Measurements from ENCODE around the gene HTR2B. TPM values are rescaled to one million over a fixed set of nuclear protein-coding genes. Genes with fewer than 3 reads are reported as not detected.
"Not testable (repeated sequence)": the region's sequence is repeated elsewhere in the genome, so short reads cannot be mapped to it uniquely, and the experiment has no call there.

Gene HTR2B
- total RNA-seq, 1 donor from 2014 or later: 2.2 TPM

- no peak for DNase-seq (ENCODE audit: low spot score)
Observed at GRCh38 chr2:231134910-231135655, 10.2 kb upstream of the HTR2B start.

GRCh38 chr2:231133365-231134099, 8.7 kb upstream of the HTR2B start:
- DNase-seq (ENCODE audit: low spot score): no peak

DNA sequence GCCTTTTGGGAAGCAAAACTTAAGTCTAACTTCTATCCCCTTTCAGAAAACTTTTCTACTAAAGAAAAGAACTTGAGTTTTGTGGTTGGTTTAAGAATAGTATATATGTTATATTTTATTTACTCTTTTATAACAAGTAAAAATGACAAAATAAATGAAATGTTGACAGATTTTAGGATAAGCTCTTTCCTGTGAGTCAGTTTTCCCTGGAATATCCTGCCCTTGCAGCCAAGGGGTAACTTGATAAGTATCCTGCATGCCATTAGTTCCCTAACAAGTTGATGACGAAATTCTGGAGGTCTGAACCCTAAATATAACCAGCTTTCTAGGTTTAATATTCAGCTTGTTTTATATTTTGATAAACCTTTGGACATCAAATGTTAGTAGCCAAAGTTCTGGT, 7.3 kb upstream of the HTR2B start:
- no peak for DNase-seq (ENCODE audit: low spot score)

DNA sequence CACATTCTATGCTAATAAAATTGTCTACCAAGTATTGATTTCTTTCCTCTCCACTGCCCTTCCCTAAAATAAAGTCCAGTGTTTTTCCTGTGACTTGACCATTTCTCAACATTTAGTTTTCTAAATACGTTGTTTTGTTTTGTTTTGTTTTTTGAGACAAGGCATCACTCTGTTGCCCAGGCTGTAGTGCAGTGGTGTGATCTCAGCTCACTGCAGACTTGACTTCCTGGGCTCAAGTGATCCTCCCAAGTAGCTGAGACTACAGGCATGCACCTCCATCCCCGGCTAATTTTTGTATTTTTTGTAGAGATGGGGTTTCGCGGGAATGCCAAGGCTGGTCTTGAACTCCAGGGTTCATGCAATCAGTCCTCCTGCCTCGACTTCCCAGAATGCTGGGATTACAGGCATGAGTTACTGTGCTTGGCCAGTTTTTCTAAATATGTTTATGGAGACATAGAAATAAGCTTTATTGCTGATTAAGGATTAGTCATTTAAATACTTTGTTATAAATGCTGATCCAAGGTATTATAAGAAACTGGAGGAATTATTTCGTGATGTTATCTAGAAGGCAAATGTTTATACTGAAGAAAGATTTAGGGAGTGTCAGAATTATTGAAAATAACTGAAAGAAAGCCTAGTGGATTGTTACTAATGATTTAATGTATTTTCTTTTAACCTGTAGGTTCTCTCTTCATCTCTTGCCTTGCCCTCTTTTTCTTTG, 5.7 kb upstream of the HTR2B start:
- DNase-seq (ENCODE audit: low spot score): no peak

GRCh38 chr2:231129216-231129615, 4.4 kb upstream of the HTR2B start:
- DNase-seq (ENCODE audit: low spot score): no peak

- DNase-seq (ENCODE audit: low spot score): no peak
Observed at GRCh38 chr2:231128541-231128940, 3.7 kb upstream of the HTR2B start.

GRCh38 chr2:231127936-231128335, 3.1 kb upstream of the HTR2B start:
- DNase-seq (ENCODE audit: low spot score): no peak

- DNase-seq (ENCODE audit: low spot score): no peak
Observed at GRCh38 chr2:231127480-231127879, 2.6 kb upstream of the HTR2B start.

- DNase-seq (ENCODE audit: low spot score): no peak
Observed at GRCh38 chr2:231126123-231126522, 1.3 kb upstream of the HTR2B start.

DNA sequence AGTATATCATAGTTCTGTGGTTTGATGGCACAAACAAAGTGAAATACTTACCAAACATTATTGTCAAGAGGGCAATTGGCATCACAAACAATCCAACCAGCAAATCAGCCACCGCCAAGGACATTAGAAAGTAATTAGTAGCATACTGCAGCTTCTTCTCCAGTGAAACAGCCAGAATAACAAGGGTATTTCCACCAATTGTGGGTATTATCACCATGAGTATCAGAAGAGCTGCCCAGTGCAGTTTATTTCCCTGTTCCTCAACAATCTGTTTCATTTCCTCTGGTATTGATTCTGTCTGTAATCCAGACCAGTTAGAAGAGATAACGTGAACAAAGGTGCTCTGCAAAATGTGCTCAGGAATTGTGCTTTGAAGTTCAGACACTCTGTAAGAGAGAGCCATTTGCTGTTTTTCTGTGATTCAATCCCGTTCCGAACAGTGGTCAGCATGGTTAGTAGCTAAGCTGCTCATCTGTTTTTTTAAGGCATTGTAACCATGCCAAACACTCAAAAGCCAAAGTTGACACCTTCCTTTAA, 1.4 kb downstream of the HTR2B start:
- DNase-seq (ENCODE audit: low spot score): no peak

DNA sequence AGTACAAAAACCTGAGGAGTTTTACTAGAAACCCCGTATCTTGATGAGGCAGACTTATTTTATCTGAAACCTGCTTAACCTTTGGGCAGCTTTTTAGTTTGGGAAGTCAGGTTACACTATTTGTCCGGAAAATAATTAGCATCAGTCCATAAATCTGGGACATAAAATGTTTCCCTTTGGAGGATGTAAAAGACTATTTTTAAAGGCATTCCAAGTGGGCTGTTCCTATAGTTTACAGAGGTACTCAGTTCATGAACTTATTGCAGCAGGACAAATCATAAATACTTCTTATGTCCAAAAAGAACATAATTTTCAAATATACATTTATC, 6.3 kb downstream of the HTR2B start:
- no peak for DNase-seq (ENCODE audit: low spot score)

DNA sequence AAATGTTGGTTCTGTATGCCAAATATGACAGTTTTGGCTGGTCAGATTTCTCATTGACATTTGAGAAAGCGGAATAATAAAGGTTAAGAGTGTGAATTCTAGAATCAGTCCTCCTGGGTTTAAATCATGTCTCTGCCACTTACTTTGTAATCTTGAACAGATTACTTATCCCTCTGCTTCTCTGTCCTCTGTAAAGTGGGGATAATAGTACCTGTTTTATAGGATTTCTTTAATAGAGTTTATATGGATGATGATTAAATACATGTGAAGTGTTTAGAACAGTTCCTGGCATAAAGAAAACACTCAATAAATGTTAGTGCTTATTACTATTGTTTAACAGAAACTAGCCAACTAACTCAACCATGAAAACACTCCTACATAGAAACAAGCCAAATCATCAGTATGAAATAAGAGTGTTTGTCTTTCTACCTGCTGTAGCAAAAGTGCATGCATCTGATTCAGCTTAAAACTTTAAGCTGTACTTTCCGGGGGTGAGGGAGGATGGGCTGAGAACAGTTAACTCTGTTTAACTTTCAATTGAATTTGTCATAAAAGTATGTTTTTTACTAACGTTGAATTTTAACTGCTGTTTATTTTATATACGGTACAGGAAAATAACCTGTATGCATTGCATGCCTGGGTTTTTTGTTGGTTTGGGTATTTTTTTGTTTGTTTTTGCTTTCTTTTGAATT, 6.8 kb downstream of the HTR2B start:
- DNase-seq (ENCODE audit: low spot score): no peak

- no peak for DNase-seq (ENCODE audit: low spot score)
Observed at GRCh38 chr2:231117148-231117547, 7.7 kb downstream of the HTR2B start.

- no peak for DNase-seq (ENCODE audit: low spot score)
Observed at GRCh38 chr2:231115651-231116050, 9.2 kb downstream of the HTR2B start.

DNA sequence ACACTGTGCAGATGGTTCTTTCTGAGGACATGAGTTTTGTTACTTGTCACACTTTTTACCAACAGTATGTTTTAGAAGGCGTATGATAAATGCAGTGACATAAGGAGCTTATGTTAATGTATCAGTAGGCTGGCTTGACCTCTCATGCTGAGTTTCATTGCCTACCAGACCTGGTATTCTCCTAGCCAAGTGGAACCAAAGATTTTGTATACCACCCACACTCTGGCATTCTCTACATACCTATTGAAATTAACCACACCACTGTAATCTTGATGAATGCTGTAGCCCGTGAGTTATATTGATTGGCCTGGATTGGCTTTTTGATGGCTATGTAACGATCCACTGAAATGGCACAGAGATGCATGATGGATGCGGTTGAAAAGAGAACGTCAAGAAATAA, 11.4 kb downstream of the HTR2B start:
- DNase-seq (ENCODE audit: low spot score): no peak

DNA sequence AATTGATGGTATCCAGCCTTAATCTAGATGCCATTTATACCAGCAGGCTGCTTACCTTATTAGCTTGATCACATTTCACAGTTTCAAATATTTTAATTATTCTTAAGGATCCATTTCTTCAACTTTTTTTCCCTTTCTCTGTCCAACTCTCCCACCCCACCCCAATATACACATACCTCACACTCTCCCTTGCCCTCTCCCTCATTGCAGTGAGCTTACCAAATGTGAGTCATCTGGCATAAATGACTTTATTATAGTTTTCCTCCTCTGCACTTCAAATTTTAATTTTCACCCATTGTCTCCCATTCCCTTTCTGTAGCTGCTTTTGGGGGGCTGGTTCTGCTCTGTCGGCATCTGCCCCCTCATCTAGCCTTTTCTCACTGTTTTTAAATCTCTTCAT, 12.9 kb downstream of the HTR2B start:
- DNase-seq (ENCODE audit: low spot score): no peak

DNA sequence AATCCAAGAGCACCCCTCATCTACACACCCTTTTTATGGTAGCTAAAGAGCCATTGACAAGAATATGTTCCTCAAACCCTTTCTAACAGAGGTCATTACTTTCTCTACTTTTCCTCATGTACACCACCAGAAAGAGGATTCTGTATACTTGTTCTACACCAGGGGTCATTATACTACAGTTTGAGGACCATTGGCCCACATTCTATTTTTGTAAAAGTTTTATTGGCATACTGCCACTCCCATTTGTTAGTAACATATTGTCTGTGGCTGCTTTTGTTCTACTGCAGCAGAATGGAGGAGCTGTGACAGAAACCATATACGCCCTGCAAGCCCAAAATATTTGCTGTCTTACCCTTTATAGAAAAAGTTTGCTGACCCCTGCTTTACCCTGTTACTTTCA, 14.3 kb downstream of the HTR2B start:
- DNase-seq (ENCODE audit: low spot score): no peak

- no peak for DNase-seq (ENCODE audit: low spot score)
Observed at GRCh38 chr2:231104115-231104713, 20.6 kb downstream of the HTR2B start.

DNA sequence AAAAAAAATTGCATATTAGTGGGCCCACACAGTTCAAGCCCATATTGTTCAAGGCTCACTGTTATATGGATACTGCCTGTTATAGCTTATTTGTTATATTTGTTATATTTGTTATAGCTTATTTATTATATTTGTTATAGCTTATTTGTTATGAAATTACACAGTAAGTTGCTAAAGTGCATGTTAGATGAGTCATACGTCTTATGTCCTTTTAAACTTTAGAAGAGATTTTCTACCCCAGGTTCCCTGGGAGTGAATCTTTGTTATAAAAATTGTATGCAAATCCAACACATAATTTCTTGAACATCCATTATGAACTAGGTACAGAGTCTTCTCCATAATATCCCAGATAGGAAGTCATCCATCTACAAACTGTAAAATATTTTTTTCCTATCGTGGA, 22.1 kb downstream of the HTR2B start:
- DNase-seq (ENCODE audit: low spot score): no peak

GRCh38 chr2:231100990-231101389, 23.9 kb downstream of the HTR2B start:
- DNase-seq (ENCODE audit: low spot score): no peak

GRCh38 chr2:231100321-231100720, 24.5 kb downstream of the HTR2B start:
- not testable (repeated sequence) for DNase-seq (ENCODE audit: low spot score)
